AG09319 (cell line): ENCODE data around the gene TBC1D14.
"Not testable (repeated sequence)": the region's sequence is repeated elsewhere in the genome, so short reads cannot be mapped to it uniquely, and the experiment has no call there.

Experiments used
- DNase-seq: peaks from one replicate; pipeline ENCODE4 v3.0.0-alpha.2; 2010; ENCODE audit warnings: low read depth; ENCODE audit errors: extremely low read depth
- TF ChIP-seq, protein P1 (sequence below): IDR thresholded peaks from 2 replicates; pipeline ENCODE4 v1.5.1; 2011; ENCODE audit warnings: low read depth, mild to moderate bottlenecking, inconsistent platforms, low read length, moderate library complexity

Gene TBC1D14

DNA sequence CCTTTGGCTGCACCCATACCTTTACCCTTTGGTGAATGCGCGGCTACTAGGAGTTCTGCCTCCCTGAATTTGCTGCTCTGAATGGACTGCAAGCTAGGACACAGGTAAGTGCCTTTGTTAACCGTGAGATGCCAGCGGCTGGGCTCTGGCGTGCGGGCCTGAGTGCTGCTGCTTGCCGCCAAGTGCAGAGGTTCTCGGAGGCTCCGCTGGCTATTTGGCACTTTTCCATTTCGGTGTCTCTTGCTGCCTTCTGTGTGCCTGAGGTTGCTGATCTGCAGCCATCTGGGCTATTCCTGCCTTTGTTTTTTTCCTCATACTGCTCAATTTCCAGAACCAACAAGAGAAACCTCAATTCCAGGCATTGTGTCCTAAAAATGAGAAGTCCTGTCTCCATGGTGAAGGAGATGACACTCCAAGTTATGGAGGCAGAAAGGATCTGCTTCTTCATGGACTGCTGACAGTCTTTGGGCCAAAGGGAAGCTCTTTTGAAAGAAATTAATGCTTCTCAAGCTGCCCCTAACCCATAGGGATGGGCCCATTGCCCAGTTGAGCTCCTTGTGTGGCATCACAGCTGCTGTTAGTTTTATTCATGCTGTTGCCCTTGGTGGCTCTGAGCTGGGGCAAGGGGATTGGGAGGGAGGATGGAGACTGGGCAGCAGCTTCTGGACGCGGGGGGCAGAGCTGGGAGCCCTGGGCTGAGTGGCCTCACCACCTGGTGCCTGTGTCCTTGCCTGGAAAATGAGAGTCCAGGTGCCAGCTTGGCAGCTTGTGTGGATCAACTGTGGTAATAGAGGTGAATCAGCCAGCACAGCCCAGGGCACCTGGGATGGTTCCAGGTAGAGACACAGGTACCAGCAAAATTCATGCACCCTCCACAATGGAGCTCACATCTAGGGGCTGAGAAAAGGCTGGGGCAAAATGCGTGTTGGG is 3.8 kb upstream of the TBC1D14 start:
- no peak for DNase-seq
- TF ChIP-seq, protein P1, sequence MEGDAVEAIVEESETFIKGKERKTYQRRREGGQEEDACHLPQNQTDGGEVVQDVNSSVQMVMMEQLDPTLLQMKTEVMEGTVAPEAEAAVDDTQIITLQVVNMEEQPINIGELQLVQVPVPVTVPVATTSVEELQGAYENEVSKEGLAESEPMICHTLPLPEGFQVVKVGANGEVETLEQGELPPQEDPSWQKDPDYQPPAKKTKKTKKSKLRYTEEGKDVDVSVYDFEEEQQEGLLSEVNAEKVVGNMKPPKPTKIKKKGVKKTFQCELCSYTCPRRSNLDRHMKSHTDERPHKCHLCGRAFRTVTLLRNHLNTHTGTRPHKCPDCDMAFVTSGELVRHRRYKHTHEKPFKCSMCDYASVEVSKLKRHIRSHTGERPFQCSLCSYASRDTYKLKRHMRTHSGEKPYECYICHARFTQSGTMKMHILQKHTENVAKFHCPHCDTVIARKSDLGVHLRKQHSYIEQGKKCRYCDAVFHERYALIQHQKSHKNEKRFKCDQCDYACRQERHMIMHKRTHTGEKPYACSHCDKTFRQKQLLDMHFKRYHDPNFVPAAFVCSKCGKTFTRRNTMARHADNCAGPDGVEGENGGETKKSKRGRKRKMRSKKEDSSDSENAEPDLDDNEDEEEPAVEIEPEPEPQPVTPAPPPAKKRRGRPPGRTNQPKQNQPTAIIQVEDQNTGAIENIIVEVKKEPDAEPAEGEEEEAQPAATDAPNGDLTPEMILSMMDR, result no peak

DNA sequence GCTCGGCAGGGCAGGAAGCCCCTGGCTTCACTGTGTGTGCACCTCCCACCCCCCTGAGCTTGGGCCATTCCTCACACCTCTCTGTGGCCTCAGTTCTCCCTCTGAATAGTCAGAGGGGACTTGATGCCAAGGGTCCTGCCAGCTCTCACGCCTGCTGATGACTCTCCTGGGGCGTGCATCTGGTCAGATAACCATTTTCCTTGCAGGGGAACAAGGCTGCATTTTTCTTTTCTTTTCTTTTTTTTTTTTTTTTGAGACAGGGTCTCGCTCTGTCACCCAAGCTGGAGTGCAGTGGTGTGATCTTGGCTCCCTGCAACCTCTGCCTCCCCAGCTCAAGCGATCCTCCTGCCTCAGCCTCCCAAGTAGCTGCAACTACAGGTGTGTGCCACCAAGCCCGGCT is 3.1 kb upstream of the TBC1D14 start:
- not testable (repeated sequence) for DNase-seq

DNA sequence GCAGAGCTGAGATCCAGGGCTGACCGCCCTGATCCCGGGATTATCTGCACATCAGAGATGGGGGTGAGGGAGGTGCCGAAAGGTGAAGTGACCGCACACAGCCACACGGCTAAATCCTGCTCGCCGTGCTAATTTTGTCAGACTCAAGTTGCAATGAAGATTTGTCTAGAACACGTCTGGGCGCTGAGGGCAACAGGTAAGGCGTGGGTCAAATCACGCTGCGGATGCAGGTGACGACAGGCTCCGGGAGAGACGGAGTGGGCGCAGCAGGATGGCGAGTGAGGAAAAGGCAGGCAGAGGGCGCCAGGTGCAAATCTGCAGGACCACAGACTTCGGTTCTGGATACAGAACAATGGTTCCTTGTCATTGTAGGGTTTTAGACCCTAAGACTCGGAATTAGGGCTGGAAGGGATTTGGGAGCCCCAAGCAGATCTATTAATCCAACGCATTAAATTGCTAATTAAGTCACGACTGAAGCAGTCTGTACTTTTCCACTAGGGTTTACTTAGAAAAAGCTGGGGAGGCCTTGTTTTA is 1.9 kb upstream of the TBC1D14 start:
- TF ChIP-seq, protein P1, result peak; percentile 42
- no peak for DNase-seq

DNA sequence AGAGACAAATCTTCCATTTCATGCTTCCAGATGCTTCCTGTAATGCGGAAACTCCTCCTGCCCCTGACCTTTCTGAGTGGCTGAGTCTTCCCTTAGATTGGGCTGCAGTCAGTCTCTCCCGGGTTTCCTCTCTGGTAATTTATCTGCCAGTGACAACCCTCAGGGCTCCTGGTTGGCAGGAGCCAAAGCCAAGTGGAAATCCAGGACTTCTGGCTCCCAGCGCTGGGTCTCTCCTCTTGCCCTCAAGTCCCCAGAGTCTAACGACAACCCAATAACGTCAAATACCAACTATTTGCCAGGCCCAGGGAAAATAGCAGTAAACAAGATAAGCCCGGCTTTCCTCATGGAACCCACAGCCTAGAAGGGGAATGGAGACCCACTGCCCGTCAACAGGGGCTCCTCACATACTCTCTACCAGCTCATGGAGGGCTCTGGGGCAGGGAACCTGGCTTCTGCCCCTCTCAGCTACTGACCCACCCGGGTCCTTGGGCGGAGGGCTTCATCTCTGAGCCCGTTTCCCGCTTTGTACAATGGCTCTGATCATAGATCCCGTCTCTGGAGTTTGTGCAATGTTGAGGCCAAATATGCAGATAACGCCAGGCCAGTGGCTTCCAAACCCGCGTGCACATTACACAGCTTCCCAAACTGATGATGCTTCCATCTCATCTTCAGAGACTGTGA is 1.1 kb upstream of the TBC1D14 start:
- TF ChIP-seq, protein P1, result no peak
- DNase-seq, result no peak

DNA sequence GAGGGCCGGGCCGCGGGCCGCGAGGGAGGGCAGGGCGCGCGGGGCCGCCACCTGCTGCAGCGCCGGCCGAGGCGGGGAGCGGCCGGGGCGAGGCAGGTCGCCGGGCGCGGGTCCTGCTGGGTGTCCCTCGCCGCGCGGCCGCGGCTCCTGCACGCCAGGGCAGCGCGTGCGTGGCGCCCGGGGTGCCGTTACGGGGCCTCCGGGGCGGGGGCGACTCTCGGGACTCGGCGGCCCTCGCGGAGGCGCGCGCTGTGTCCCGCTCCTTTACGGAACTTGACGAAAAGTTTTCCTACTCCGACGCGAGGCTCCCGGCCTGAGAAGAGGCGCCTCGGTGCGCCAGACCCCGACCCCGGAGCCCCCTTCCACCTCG is 329 bp downstream of the TBC1D14 start:
- no peak for DNase-seq
- TF ChIP-seq, protein P1, result no peak

DNA sequence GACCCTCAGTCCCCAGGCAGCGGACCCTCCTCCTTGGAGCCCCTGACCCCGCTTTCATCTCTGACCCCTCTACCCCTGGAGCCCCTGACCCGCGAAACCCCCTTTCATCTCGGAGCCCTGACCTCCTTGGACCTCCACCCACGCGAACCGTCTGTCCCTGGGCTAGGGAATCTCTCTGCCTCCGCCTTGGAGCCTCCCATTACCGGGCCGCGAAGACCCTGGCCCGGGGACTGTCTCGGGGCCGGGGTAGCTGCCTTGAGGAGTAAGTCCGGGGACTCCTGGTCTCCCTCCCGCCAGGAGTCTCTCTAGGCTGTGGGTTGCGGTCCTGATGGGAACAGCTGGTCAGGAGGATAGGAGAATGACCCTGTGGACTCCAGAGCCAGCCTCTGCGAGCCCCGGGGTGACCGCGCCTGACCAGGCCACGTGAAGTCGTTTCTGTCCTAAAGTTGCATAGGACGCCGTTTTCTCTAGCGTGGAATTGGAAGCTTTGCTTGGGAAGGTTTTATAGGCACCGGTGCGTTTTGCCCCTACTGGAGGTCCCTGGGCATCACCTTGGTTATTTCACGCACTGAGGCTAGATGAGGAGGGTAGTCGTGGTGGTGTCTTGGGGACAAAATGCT is 824 bp downstream of the TBC1D14 start:
- TF ChIP-seq, protein P1, result no peak; the same call in 1 of the 2 replicates
- no peak for DNase-seq

DNA sequence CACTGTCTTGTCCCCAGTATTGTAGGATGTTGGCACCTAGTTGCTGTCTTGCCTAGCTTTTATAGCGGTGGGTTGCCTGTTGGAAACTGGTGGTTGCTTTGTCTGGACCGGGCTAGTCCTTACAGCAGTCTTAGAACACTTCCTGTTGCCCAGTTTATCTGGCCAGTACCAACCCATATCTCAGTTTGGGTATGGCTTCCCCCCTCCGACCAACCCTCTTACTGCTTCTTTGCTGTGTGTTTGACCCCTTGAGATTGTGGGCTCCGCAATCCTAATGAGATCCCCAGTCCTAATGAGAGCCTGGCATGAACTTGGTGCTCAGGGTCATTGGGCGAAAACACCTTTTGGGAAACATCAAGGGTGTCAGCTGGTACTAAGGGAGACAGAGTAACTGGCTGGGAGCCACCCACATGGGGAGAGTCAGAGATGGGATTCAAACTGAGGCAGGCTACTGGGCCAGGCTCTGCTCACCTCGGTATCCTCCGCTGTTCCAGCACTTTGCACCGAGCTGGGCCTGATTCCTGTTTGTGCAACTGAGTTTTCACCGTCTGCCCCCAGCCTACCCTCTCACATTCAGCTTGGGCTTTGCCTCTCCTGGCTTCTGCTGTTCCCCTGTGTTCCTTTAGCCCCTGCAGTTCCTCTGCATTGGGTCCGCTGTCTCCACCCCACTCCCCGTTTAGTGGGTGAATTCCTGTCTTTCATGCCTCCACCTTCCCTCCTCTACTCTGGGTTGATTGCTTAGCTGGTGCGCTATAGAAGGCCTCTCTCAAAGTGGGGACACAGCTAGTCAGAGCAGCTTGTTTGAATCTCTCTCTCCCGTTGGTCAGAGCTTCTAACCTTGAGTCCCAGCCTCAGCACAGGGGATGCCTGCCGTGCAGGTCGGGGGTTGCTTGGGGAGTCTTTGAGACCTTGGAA is 1.6 kb downstream of the TBC1D14 start:
- TF ChIP-seq, protein P1, result no peak
- DNase-seq, result no peak

DNA sequence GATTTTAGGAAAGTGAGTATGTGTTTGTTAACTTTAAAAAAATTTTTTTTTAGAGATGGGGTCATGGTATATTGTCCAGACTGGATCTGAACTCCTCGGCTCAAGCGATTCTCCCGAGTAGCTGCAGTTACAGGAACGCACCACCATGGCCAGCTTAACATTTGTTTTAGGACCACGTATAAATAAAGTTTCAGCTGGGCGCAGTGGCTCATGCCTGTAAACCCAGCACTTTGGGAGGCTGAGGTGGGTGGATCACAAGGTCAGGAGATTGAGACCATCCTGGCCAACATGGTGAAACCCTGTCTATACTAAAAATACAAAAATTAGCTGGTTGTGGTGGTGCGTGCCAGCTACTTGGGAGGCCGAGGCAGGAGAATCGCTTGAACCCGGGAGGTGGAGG is 2.3 kb downstream of the TBC1D14 start:
- DNase-seq, result not testable (repeated sequence)
